Adrenal gland (tissue), 5 donors: ENCODE measurements around the gene MLC1.

ENCODE experiments used
- CTCF ChIP-seq, 6 experiments: fragments of 450-650 bp in 4 of 6; fragments of 200-600 bp in 2 of 6; sonication (generic) in 1 of 6; IDR thresholded peaks; 1 replicate in 5 of 6; 2 replicates in 1 of 6; pipeline versions ENCODE4 v1.5.1 to v1.8.0; 2016 to 2021; ENCODE audit warnings: antibody characterized with exemption in 6 of 6, mild to moderate bottlenecking in 2 of 6, moderate library complexity in 1 of 6
- POLR2A ChIP-seq, 2 donors: fragments of 450-650 bp; IDR thresholded peaks; one replicate each; pipeline ENCODE4 v1.6.1; 2017; ENCODE audit warnings: antibody characterized with exemption in 2 of 2, mild to moderate bottlenecking in 2 of 2, moderate library complexity in 1 of 2
- donor health status: DM: no; HTN: no; CAD: no.

GRCh38 chr22:50053861-50054260 lies 31.4 kb downstream of the MLC1 start:
- TF ChIP-seq POLR2A (IDR thresholded peaks at IDR 0.05) (no peak), CTCF (IDR thresholded peaks at IDR 0.05) (no peak)
